Fibroblast of skin of scalp (primary cell): ENCODE data around the gene NUP210L.
A peak's percentile ranks its signal among the peaks of the same experiment; 100 is the strongest.

Experiments
- DNase-seq: peaks from one replicate; pipeline ENCODE4 v3.0.0-alpha.2; 2013

The NUP210L gene

GRCh38 chr1:153963030-153963849 is 191.6 kb downstream of the NUP210L start, which contains the start of gene SLC39A1:
TSS of gene SLC39A1 (minus strand) at chr1:153963537. CDS start at chr1:153962715, 822 bp downstream.
- DNase-seq = peak; percentile 96

- DNase-seq = peak; percentile 48
Observed at GRCh38 chr1:153962088-153963029, 192.5 kb downstream of the NUP210L start.

GRCh38 chr1:153961421-153961820 is 193.5 kb downstream of the NUP210L start:
- DNase-seq = no peak

- DNase-seq = no peak
Observed at GRCh38 chr1:153960206-153960605, 194.7 kb downstream of the NUP210L start.

- no peak for DNase-seq
Observed at GRCh38 chr1:153959454-153959853, 195.4 kb downstream of the NUP210L start.

- no peak for DNase-seq
Observed at GRCh38 chr1:153958961-153959260, 196.0 kb downstream of the NUP210L start.

GRCh38 chr1:153958111-153958960 is 196.5 kb downstream of the NUP210L start, which contains the start of gene CRTC2:
TSS of gene CRTC2 (minus strand) at chr1:153958612. CDS start at chr1:153958497, 115 bp downstream.
- peak; percentile 98 for DNase-seq

- no peak for DNase-seq
Observed at GRCh38 chr1:153957744-153958110, 197.1 kb downstream of the NUP210L start.

GRCh38 chr1:153956997-153957715 is 197.7 kb downstream of the NUP210L start:
- DNase-seq = no peak

- DNase-seq = no peak
Observed at GRCh38 chr1:153954826-153955225, 200.0 kb downstream of the NUP210L start.

- DNase-seq = no peak
Observed at GRCh38 chr1:153953859-153954365, 201.0 kb downstream of the NUP210L start.

GRCh38 chr1:153951801-153952200 is 203.1 kb downstream of the NUP210L start:
- DNase-seq = no peak

GRCh38 chr1:153951183-153951582 is 203.7 kb downstream of the NUP210L start:
- no peak for DNase-seq

GRCh38 chr1:153946622-153947241 is 208.1 kb downstream of the NUP210L start, which contains the start of gene DENND4B:
TSS of gene DENND4B (minus strand) at chr1:153946718. CDS start at chr1:153944374, 2,344 bp downstream.
- DNase-seq = peak; percentile 77

- DNase-seq = peak; percentile 49
Observed at GRCh38 chr1:153945795-153946621, 208.9 kb downstream of the NUP210L start.

- DNase-seq = no peak
Observed at GRCh38 chr1:153945131-153945794, 209.6 kb downstream of the NUP210L start.

GRCh38 chr1:153944827-153945117 is 210.1 kb downstream of the NUP210L start:
- no peak for DNase-seq

GRCh38 chr1:153944005-153944826 is 210.7 kb downstream of the NUP210L start:
- DNase-seq = no peak
